Hepatocyte (in vitro differentiated cells): Measurements from ENCODE around the gene PLPP6. TPM values are rescaled to one million over a fixed set of nuclear protein-coding genes. Genes with fewer than 3 reads are reported as not detected.
"Not testable (repeated sequence)": the region's sequence is repeated elsewhere in the genome, so short reads cannot be mapped to it uniquely, and the experiment has no call there.

ENCODE experiments used
- DNase-seq: peaks from one replicate; pipeline ENCODE4 v3.0.0-alpha.2; 2016; ENCODE audit warnings: low spot score
- H2AFZ ChIP-seq: fragments of 200-600 bp; sonication (generic); 2 replicates; pipeline ENCODE4 v1.6.0; 2016; ENCODE audit warnings: antibody characterized with exemption, mild to moderate bottlenecking
- H3K27ac ChIP-seq: fragments of 200-600 bp; sonication (generic); 2 replicates; pipeline ENCODE4 v1.5.1; 2016; ENCODE audit warnings: mild to moderate bottlenecking
- H3K27me3 ChIP-seq: fragments of 200-600 bp; sonication (generic); 2 replicates; pipeline ENCODE4 v1.6.1; 2016
- H3K36me3 ChIP-seq: fragments of 200-600 bp; sonication (generic); replicated peaks from 2 replicates; pipeline ENCODE4 v1.5.1; 2016; ENCODE audit warnings: low read depth; ENCODE audit not compliant: insufficient read depth
- H3K4me1 ChIP-seq: fragments of 200-600 bp; sonication (generic); 2 replicates; pipeline ENCODE4 v1.5.1; 2016; ENCODE audit warnings: mild to moderate bottlenecking, moderate library complexity; ENCODE audit not compliant: insufficient read depth
- H3K4me2 ChIP-seq: fragments of 200-600 bp; sonication (generic); 2 replicates; pipeline ENCODE4 v1.6.0; 2016
- H3K4me3 ChIP-seq: fragments of 200-600 bp; sonication (generic); 2 replicates; pipeline ENCODE4 v1.5.1; 2016; ENCODE audit warnings: mild to moderate bottlenecking
- H3K79me2 ChIP-seq: fragments of 200-600 bp; sonication (generic); 2 replicates; pipeline ENCODE4 v1.6.0; 2017; ENCODE audit warnings: mild to moderate bottlenecking
- H3K9me2 ChIP-seq: fragments of 200-600 bp; sonication (generic); replicated peaks from 2 replicates; pipeline ENCODE4 v1.6.0; 2017; ENCODE audit warnings: mild to moderate bottlenecking; ENCODE audit not compliant: insufficient read depth
- H3K9me3 ChIP-seq: fragments of 200-600 bp; sonication (generic); 2 replicates; pipeline ENCODE4 v1.5.1; 2016; ENCODE audit warnings: low read depth, mild to moderate bottlenecking
- H4K20me1 ChIP-seq: fragments of 200-600 bp; sonication (generic); 2 replicates; pipeline ENCODE4 v1.6.0; 2016; ENCODE audit warnings: mild to moderate bottlenecking; ENCODE audit not compliant: insufficient read depth, poor library complexity, severe bottlenecking
- EZH2 ChIP-seq: fragments of 200-600 bp; sonication (generic); IDR thresholded peaks from 2 replicates; pipeline ENCODE4 v1.6.1; 2016; ENCODE audit warnings: antibody characterized with exemption, mild to moderate bottlenecking, borderline replicate concordance
- EZH2phosphoT487 ChIP-seq: fragments of 200-600 bp; sonication (generic); IDR thresholded peaks from one replicate; pipeline ENCODE4 v1.6.1; 2018; ENCODE audit warnings: antibody characterized with exemption, mild to moderate bottlenecking, low read depth, moderate library complexity; ENCODE audit not compliant: unreplicated experiment, severe bottlenecking
- WGBS: methylation state at CpG from one replicate; pipeline ENCODE4 v1.1.6; 2016; ENCODE audit warnings: low lambda C conversion rate; ENCODE audit errors: missing lambda C conversion rate; 5-methylcytosine and 5-hydroxymethylcytosine counted together
- polyA plus RNA-seq: library from polyadenylated mRNA; unstranded; fragments of >200 nt; fragmentation: Nextera tagmentation; extraction: Ambion mirVana; gene quantifications from 2 replicates; pipeline ENCODE4 v1.2.1, GENCODE V29; 2016
- total RNA-seq: library from RNA; depleted of rRNA; stranded (reverse); fragments of >200 nt; gene quantifications from 2 replicates; pipeline ENCODE4 v1.2.3, GENCODE V29; 2014
- TF ChIP-seq, protein P1 (sequence below): fragments of 200-600 bp; sonication (generic); IDR thresholded peaks from 2 replicates; pipeline ENCODE4 v1.5.1; 2016; ENCODE audit warnings: antibody characterized with exemption, mild to moderate bottlenecking; ENCODE audit not compliant: poor library complexity

The PLPP6 gene
- total and polyA plus RNA-seq, 2 experiments from 2014 or later = 19.6 to 32.1 TPM

DNA sequence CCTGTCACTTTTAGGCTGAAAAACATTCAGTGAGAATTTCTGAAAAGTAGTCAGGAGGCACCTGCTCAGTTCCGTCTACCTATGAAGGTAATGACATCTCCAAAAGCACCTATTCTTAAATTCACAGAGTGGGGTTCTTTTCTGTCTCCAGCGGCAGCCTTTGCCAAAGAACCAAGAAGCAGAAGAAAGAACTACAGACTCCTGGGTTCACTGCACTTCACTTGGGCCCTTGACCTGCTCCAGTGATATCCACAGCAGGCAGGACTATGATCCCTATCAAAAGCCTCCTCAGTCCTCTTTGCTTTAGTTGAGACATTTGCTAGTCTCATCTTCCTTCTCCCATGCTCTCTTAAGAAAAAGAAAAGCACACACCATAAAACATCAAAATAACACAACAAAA lies 19.7 kb upstream of the PLPP6 start:
- Histone ChIP-seq H3K9me2 (no peaks in the 10 kb centered on the region), H4K20me1 (no peaks in the 10 kb centered on the region), H3K9me3 (no peaks in the 10 kb centered on the region), H2AFZ (no peak overlapping the region), H3K4me1 (no peaks in the 10 kb centered on the region), H3K4me3 (no peak overlapping the region), H3K27ac (no peak overlapping the region), H3K36me3 (no peaks in the 10 kb centered on the region), H3K27me3 (no peaks in the 10 kb centered on the region), H3K79me2 (no peaks in the 10 kb centered on the region), H3K4me2 (no peak overlapping the region)
- WGBS = 96% methylated on average over 2 of the region's 2 CpGs
- no peak for DNase-seq
- no peak for TF ChIP-seq EZH2phosphoT487
- TF ChIP-seq, protein P1, sequence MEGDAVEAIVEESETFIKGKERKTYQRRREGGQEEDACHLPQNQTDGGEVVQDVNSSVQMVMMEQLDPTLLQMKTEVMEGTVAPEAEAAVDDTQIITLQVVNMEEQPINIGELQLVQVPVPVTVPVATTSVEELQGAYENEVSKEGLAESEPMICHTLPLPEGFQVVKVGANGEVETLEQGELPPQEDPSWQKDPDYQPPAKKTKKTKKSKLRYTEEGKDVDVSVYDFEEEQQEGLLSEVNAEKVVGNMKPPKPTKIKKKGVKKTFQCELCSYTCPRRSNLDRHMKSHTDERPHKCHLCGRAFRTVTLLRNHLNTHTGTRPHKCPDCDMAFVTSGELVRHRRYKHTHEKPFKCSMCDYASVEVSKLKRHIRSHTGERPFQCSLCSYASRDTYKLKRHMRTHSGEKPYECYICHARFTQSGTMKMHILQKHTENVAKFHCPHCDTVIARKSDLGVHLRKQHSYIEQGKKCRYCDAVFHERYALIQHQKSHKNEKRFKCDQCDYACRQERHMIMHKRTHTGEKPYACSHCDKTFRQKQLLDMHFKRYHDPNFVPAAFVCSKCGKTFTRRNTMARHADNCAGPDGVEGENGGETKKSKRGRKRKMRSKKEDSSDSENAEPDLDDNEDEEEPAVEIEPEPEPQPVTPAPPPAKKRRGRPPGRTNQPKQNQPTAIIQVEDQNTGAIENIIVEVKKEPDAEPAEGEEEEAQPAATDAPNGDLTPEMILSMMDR = no peak
- TF ChIP-seq EZH2 = no peak

GRCh38 chr9:4654084-4654483 lies 8.0 kb upstream of the PLPP6 start:
- TF ChIP-seq EZH2 (no peak), EZH2phosphoT487 (no peak)
- TF ChIP-seq, protein P1 = no peak
- WGBS = 88% methylated on average over 9 of the region's 9 CpGs

DNA sequence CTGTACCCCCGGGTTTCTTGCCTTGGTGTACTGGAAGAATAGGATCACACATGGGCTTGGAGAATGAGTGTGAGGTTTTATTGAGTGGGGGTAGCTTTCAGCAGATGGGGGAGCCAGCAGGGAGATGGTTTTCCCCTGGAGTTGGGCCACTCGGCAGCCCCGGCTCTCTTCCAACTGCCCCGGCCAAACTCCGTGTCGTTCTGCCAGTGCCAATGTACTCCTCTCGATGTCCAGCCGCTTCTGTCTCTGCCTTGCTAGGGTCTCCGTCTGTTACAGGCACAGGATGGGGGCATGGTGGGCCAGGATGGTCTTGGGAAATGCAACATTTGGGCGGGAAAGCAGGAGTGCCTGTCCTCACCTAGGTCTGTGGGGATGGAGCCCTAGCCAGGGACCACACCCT lies 7.6 kb upstream of the PLPP6 start:
- WGBS = 95% methylated on average over 10 of the region's 10 CpGs
- Histone ChIP-seq H3K36me3 (no peaks in the 10 kb centered on the region), H3K27ac (no peak overlapping the region), H3K79me2 (no peaks in the 10 kb centered on the region), H3K27me3 (no peaks in the 10 kb centered on the region), H2AFZ (no peak overlapping the region), H3K4me3 (no peak overlapping the region), H3K4me2 (no peak overlapping the region), H3K9me3 (no peaks in the 10 kb centered on the region), H4K20me1 (no peaks in the 10 kb centered on the region), H3K4me1 (peaks cover 8% of the 10 kb centered on the region), H3K9me2 (no peaks in the 10 kb centered on the region)
- TF ChIP-seq, protein P1 = no peak
- TF ChIP-seq EZH2 (no peak), EZH2phosphoT487 (no peak)
- DNase-seq = no peak

More at GRCh38 chr9:4654084-4654483, 8.0 kb upstream of the PLPP6 start:
- Histone ChIP-seq H3K4me3 (no peak overlapping the region), H3K36me3 (no peaks in the 10 kb centered on the region), H3K9me3 (no peaks in the 10 kb centered on the region), H3K27me3 (no peaks in the 10 kb centered on the region), H3K4me2 (no peak overlapping the region), H3K27ac (no peak overlapping the region), H4K20me1 (no peaks in the 10 kb centered on the region), H3K4me1 (peaks cover 8% of the 10 kb centered on the region), H3K79me2 (no peaks in the 10 kb centered on the region), H3K9me2 (no peaks in the 10 kb centered on the region), H2AFZ (no peak overlapping the region)
- DNase-seq = no peak

DNA sequence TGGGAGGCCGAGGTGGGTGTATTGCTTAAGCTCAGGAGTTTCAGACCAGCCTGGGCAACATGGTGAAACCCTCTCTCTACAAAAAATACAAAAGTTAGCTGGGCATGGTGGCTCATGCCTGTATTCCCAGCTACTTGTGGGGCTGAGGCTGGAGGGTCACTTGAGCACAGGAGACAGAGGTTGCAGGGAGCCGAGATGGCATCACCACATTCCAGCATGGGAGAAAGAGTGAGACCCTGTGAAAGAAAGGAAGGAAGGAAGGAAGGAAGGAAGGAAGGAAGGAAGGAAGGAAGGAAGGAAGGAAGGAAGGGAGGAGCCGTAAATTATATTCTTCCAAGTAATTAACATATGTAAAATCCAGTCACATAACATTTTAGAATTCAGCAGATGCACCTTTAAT lies 5.9 kb upstream of the PLPP6 start:
- 88% methylated on average over 2 of the region's 3 CpGs for WGBS

More for the DNA sequence above, 5.9 kb upstream of the PLPP6 start:
- not testable (repeated sequence) for H2AFZ ChIP-seq, H3K27ac ChIP-seq, H3K9me2 ChIP-seq, H3K4me2 ChIP-seq, H3K9me3 ChIP-seq, H3K27me3 ChIP-seq, H3K79me2 ChIP-seq, H3K4me1 ChIP-seq, DNase-seq, H3K36me3 ChIP-seq, H4K20me1 ChIP-seq, H3K4me3 ChIP-seq
